GM21367 (cell line): Measurements from ENCODE around the gene NAA38.
"Not testable (repeated sequence)": the region's sequence is repeated elsewhere in the genome, so short reads cannot be mapped to it uniquely, and the experiment has no call there.

Experiments
- ATAC-seq: cut with Tn5 transposase; IDR thresholded peaks from one replicate; pipeline ENCODE4 v1.9.1; 2021; ENCODE audit not compliant: unreplicated experiment

NAA38 gene

GRCh38 chr17:7825206-7825990, 32.0 kb downstream of the NAA38 start:
- ATAC-seq = no peak

DNA sequence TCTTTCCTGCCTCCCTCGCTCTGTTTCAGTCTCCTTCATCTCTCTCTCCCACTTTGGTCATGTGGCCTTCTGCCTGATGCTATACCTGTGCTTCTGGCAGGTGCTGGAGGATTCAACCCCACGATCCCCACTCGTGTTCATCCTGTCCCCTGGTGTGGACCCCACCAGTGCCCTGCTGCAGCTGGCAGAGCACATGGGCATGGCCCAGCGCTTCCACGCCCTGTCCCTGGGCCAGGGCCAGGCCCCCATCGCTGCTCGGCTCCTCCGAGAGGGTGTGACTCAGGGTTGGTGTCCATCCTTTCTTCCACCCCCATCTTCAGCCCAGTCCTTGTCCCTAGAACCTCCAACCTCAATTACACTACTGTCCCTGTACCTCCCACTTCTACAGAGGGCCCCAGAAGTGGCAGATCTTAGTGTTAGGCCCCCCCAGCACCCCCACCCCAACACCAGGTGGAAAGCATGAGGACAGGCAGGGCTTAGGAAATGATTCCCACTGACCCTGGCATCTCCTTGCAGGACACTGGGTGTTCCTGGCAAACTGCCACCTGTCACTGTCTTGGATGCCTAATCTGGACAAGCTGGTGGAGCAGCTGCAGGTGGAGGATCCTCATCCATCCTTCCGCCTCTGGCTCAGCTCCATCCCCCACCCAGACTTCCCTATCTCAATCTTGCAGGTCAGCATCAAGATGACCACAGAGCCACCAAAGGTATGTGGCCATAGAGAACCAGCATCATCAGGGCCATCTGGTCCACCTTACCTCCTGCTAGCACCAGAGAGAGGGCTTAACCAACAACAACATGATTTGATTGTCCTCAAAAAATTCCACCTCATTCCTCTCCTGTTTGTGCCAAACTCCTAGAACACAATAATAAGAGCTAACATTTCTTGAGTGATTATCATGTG, 33.1 kb downstream of the NAA38 start:
- ATAC-seq = no peak

DNA sequence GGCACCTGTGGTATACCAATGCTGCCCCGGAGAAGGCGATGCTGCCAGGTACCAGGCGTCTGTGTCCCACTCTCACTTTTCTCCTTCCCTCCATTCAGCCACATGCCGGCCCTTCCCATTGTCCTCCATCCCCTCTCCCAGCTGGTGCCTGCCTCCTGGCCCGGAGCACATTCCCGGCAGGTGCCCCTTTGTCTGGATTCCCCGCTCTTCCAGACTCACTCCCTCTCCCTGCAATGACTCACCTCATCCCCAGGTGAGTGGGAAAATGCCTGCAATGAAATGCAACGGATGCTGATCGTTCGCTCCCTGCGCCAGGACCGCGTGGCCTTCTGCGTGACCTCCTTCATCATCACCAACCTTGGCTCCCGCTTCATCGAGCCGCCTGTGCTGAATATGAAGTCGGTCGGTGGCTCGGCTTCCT, 33.8 kb downstream of the NAA38 start:
- ATAC-seq = no peak

DNA sequence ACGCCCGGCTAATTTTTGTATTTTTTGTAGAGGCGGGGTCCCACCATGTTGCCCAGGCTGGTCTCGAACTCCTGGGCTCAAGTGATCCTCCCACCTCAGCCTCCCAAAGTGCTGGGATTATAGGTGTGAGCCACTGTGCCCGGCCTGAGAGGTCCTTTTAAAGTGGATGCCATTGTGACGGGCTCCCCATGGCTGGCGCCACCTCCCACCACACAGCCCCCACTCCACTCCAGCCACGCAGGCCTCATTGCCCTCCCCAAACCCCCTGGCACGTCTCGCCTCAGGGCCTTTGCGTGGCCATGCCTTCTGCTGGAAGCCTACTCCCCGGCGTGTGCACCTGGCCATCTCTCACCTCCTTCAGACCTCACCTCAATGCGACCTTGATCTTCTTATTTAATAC, 35.2 kb downstream of the NAA38 start:
- ATAC-seq = no peak

- no peak for ATAC-seq
These were observed 37.1 kb downstream of the NAA38 start for GRCh38 chr17:7820231-7820630.

DNA sequence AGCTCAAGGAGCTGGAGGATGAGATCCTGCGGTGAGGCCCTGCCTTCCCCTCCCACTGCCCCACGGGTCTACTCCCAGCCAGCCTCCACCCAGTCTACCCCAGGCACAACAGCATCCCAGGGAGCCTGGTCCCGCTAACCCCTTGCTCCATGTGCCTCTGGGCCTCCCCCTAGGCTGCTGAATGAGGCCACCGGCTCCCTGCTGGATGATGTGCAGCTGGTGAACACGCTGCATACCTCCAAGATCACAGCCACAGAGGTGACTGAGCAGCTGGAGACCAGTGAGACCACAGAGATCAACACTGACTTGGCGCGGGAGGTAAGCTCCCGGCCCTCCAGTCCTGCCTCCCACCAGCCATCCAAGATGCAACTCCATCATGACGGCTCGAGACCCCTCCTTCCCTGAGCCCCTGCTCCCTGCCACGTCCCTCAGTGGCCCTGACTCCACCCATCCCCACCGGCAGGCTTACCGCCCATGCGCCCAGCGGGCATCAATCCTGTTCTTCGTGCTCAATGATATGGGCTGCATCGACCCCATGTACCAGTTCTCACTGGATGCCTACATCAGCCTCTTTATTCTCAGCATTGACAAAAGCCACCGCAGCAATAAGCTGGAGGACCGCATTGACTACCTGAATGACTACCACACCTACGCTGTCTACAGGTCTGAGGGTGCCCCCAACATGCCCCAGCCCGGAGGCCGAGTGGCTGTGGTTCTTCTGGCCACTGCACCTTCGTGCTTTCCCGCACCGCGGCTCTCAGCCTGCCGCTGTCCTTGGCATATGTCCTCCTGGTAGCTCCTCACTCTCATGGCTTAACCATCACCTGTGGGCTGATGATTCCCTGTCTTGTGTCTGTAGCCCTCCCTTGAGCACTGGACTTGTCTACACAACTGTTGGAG, 38.4 kb downstream of the NAA38 start:
- ATAC-seq = no peak

- no peak for ATAC-seq
These were observed 39.3 kb downstream of the NAA38 start for GRCh38 chr17:7818026-7818425.

GRCh38 chr17:7817643-7817964, 39.8 kb downstream of the NAA38 start:
- ATAC-seq = no peak

GRCh38 chr17:7816926-7817642, 40.3 kb downstream of the NAA38 start:
- no peak for ATAC-seq

- no peak for ATAC-seq
These were observed 42.4 kb downstream of the NAA38 start for GRCh38 chr17:7814969-7815368.

GRCh38 chr17:7811251-7811650, 46.1 kb downstream of the NAA38 start:
- no peak for ATAC-seq

GRCh38 chr17:7809791-7810343, 47.5 kb downstream of the NAA38 start:
- ATAC-seq = not testable (repeated sequence)

DNA sequence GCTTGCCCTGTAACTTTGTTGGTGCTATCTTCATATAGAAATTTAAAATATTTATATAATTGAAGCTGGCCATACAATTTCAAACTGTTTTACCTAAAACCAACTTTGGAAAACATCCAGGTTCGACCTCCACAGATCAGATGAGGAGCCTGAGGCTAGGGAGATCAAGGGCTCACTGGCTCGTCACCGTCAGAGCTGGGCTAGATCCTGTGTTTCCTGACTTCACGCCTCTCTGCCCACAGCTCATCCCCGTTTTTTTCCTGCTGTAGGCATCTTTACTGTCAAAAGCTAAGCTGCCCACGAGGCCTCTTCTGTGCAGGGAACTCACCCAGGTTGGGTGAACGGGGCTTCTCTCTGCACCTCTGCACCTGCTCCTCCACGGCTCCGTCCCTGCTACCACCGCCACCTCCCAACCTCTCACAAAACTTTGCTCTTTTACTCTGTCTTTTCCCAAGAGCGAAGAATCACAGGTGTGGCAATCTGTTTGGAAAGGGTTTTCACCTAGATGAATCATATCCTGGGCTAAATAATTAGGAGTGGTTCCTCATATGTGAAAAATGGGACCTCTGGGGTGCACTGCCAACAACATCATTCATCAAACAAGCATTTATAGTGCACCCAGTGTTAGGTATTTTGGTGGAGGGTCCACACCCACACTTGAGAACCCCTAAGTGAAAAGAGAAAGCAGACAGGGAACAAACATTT, 48.1 kb downstream of the NAA38 start:
- no peak for ATAC-seq

DNA sequence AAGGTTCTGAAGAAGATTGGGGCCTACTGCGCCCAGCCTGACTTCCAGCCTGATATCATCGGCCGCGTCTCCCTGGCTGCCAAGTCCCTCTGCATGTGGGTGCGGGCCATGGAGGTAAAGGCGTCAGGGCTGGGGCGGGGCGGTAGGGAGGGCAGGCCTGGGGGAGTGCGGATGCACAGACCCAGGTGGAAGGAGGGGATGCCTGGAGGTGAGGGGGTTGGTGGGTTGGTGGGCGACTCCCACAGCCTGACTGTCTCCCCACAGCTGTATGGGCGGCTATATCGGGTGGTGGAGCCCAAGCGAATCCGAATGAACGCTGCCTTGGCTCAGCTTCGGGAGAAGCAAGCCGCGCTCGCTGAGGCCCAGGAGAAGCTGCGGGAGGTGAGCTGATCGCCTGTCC, 50.2 kb downstream of the NAA38 start:
- no peak for ATAC-seq
